NCI-H1694 treated with DMSO at 0.1 percent for 48 hours (cell line): ENCODE results near the gene BEGAIN.

Experiments
- DNase-seq: peaks from one replicate; lab custom pipeline; 2025; lab: John Stamatoyannopoulos, UW

BEGAIN gene

GRCh38 chr14:100548939-100549338, 38.3 kb downstream of the BEGAIN start:
- DNase-seq, result no peak

GRCh38 chr14:100548295-100548655, 38.9 kb downstream of the BEGAIN start:
- no peak for DNase-seq

GRCh38 chr14:100547633-100548294, 39.5 kb downstream of the BEGAIN start:
- peak; percentile 41 for DNase-seq

GRCh38 chr14:100546051-100546443, 41.2 kb downstream of the BEGAIN start:
- DNase-seq, result no peak

- DNase-seq, result no peak
Measured at GRCh38 chr14:100545359-100545758, 41.9 kb downstream of the BEGAIN start.

GRCh38 chr14:100544506-100545141, 42.6 kb downstream of the BEGAIN start:
- no peak for DNase-seq

- no peak for DNase-seq
Measured at GRCh38 chr14:100543471-100544455, 43.5 kb downstream of the BEGAIN start.

GRCh38 chr14:100542619-100543205, 44.5 kb downstream of the BEGAIN start:
- no peak for DNase-seq

- no peak for DNase-seq
Measured at GRCh38 chr14:100541621-100542560, 45.3 kb downstream of the BEGAIN start.

GRCh38 chr14:100540926-100541620, 46.1 kb downstream of the BEGAIN start:
- DNase-seq, result no peak

GRCh38 chr14:100540141-100540925, 46.9 kb downstream of the BEGAIN start:
- DNase-seq, result no peak

- DNase-seq, result no peak
Measured at GRCh38 chr14:100539766-100540140, 47.5 kb downstream of the BEGAIN start.

- no peak for DNase-seq
Measured at GRCh38 chr14:100539003-100539660, 48.1 kb downstream of the BEGAIN start.

GRCh38 chr14:100538351-100539002, 48.7 kb downstream of the BEGAIN start:
- DNase-seq, result no peak

GRCh38 chr14:100537446-100538350, 49.5 kb downstream of the BEGAIN start:
- DNase-seq, result no peak

- no peak for DNase-seq
Measured at GRCh38 chr14:100536721-100537445, 50.3 kb downstream of the BEGAIN start.

GRCh38 chr14:100536121-100536510, 51.1 kb downstream of the BEGAIN start:
- peak; percentile 90 for DNase-seq
